K562 (cell line): ENCODE results near the gene NECTIN3. TPM values are rescaled to one million over a fixed set of nuclear protein-coding genes. Genes with fewer than 3 reads are reported as not detected.

Experiments used
- ATAC-seq: fragments of 200-7000 bp; cut with Tn5 transposase; 3 replicates; pipeline ENCODE4 v1.9.1; 2020; ENCODE audit warnings: moderate library complexity
- BruUV-seq: library from RNA; stranded (reverse); fragments of 400-500 nt; replicated peaks from 2 replicates; lab custom pipeline; 2021; lab: Mats Ljungman, UMichigan
- CTCF ChIA-PET: fragments of 300-600 bp; formaldehyde crosslinking; extraction: SDS; loops from one replicate; lab custom pipeline; 2021; ENCODE audit warnings: low intra/inter-chr PET ratio; lab: Yijun Ruan, JAX
- POLR2A ChIA-PET: fragments of 300-600, 350-650 bp; sonication (Branson Sonifier 250); formaldehyde crosslinking; extraction: SDS; loops from one replicate; lab custom pipeline; 2021; ENCODE audit warnings: antibody characterized with exemption, inconsistent platforms; lab: Yijun Ruan, JAX
- DNase-seq, 4 experiments: peaks; one replicate each; pipeline versions ENCODE4 v3.0.0 to v3.0.0-alpha.2; 2011 to 2018; ENCODE audit warnings: low spot score in 3 of 4, mixed read lengths in 3 of 4; ENCODE audit errors: extremely low read depth in 1 of 4
- FAIRE-seq: peaks from 2 replicates; lab custom pipeline; 2011; peaks lifted over from hg19 to GRCh38; lab: Jason Lieb, UNC
- H2AFZ ChIP-seq: 2 replicates; pipeline ENCODE4 v1.6.0; 2011; ENCODE audit warnings: low read depth, low read length, control low read depth, inconsistent platforms
- H3K27ac ChIP-seq: fragments of 200-600 bp; 3 replicates; pipeline ENCODE4 v1.8.0; 2011; ENCODE audit warnings: low read depth, mild to moderate bottlenecking, control low read depth, inconsistent platforms, low read length, moderate library complexity, mixed read lengths; ENCODE audit errors: extremely low read depth
- H3K27me3 ChIP-seq, 2 experiments: fragments of 300-600 bp in 1 of 2; 2 replicates in 1 of 2; 3 replicates in 1 of 2; pipeline versions ENCODE4 v1.6.0 to v1.8.0; 2011; ENCODE audit warnings: inconsistent platforms in 2 of 2, low read length in 2 of 2, mild to moderate bottlenecking in 1 of 2, mixed read lengths in 1 of 2, moderate library complexity in 1 of 2; ENCODE audit not compliant: control insufficient read depth in 2 of 2, insufficient read depth in 2 of 2
- H3K36me3 ChIP-seq: fragments of 300-600 bp; 3 replicates; pipeline ENCODE4 v1.8.0; 2011; ENCODE audit warnings: mild to moderate bottlenecking, low read length, inconsistent platforms; ENCODE audit not compliant: control insufficient read depth, insufficient read depth
- H3K4me1 ChIP-seq, 2 experiments: fragments of 200-600 bp in 1 of 2; replicated peaks in 1 of 2; 2 replicates in 1 of 2; 3 replicates in 1 of 2; pipeline versions ENCODE4 v1.5.1 to v1.8.0; 2011; ENCODE audit warnings: inconsistent platforms in 2 of 2, low read length in 2 of 2, mild to moderate bottlenecking in 1 of 2, mixed read lengths in 1 of 2, moderate library complexity in 1 of 2; ENCODE audit not compliant: control insufficient read depth in 2 of 2, insufficient read depth in 2 of 2
- H3K4me2 ChIP-seq: 2 replicates; pipeline ENCODE4 v1.6.1; 2011; ENCODE audit warnings: low read length, control low read depth, inconsistent platforms, mixed read lengths; ENCODE audit not compliant: insufficient read depth
- H3K4me3 ChIP-seq: fragments of 200-600 bp; sonication (generic), shearing (Covaris generic); 2 replicates; pipeline ENCODE4 v1.5.1; 2016; ENCODE audit warnings: control low read depth, inconsistent platforms
- H3K79me2 ChIP-seq: fragments of 200-600 bp; 3 replicates; pipeline ENCODE4 v1.8.0; 2011; ENCODE audit warnings: low read length, inconsistent platforms; ENCODE audit not compliant: control insufficient read depth, insufficient read depth
- H3K9ac ChIP-seq, 2 experiments: 2 replicates each; pipeline versions ENCODE4 v1.6.0 to v1.6.1; 2011; ENCODE audit warnings: low read depth in 2 of 2, low read length in 2 of 2, control low read depth in 1 of 2, inconsistent platforms in 1 of 2, mild to moderate bottlenecking in 1 of 2, mixed read lengths in 1 of 2; ENCODE audit not compliant: insufficient read depth in 1 of 2
- H3K9me1 ChIP-seq: one replicate; pipeline ENCODE4 v1.6.0; 2011; ENCODE audit warnings: inconsistent platforms, mild to moderate bottlenecking, low read length, moderate library complexity; ENCODE audit not compliant: control insufficient read depth, insufficient read depth
- H3K9me3 ChIP-seq: replicated peaks from 2 replicates; pipeline ENCODE4 v1.5.1; 2011; ENCODE audit warnings: low read depth, low read length, inconsistent platforms; ENCODE audit not compliant: control insufficient read depth, insufficient read depth
- H4K20me1 ChIP-seq: replicated peaks from 2 replicates; pipeline ENCODE4 v1.6.1; 2011; ENCODE audit warnings: low read length, inconsistent platforms, mixed read lengths; ENCODE audit not compliant: control insufficient read depth, insufficient read depth
- CHD1 ChIP-seq: fragments of 200-600 bp; sonication (generic); IDR thresholded peaks from one replicate; pipeline ENCODE4 v1.6.1; 2012; ENCODE audit warnings: mild to moderate bottlenecking, moderate library complexity, low read length, inconsistent platforms
- GATAD2B ChIP-seq: fragments of 450-650 bp; IDR thresholded peaks from 2 replicates; pipeline ENCODE4 v1.6.1; 2017; ENCODE audit warnings: mild to moderate bottlenecking, borderline replicate concordance
- KDM1A ChIP-seq, 2 experiments: fragments of 450-650 bp; IDR thresholded peaks; 2 replicates each; pipeline ENCODE4 v1.6.1; 2016; ENCODE audit warnings: mild to moderate bottlenecking in 2 of 2
- MCM7 ChIP-seq, 2 experiments: fragments of 450-650 bp; IDR thresholded peaks; 2 replicates each; pipeline ENCODE4 v1.6.1; 2016 to 2018
- NR4A1 ChIP-seq, 2 experiments: fragments of 250-450 bp in 1 of 2; fragments of 450-650 bp in 1 of 2; sonication (Bioruptor Pico) in 1 of 2; IDR thresholded peaks; 2 replicates each; pipeline versions ENCODE4 v1.4.0 to v1.6.1; 2016 to 2020; ENCODE audit warnings: mild to moderate bottlenecking in 2 of 2, missing compliant biosample characterization in 1 of 2, missing genetic modification characterization in 1 of 2, moderate library complexity in 1 of 2
- PCBP1 ChIP-seq: fragments of 200-400 bp; formaldehyde crosslinking; IDR thresholded peaks from 2 replicates; pipeline ENCODE4 v1.6.1; 2018; ENCODE audit warnings: mild to moderate bottlenecking, low read depth, low read length; ENCODE audit not compliant: poor library complexity, severe bottlenecking
- PHB ChIP-seq: fragments of 250-450 bp; sonication (Bioruptor Pico); IDR thresholded peaks from 2 replicates; pipeline ENCODE4 v1.5.0; 2021
- POLR3A ChIP-seq: IDR thresholded peaks from 2 replicates; pipeline ENCODE4 v1.6.1; 2011; ENCODE audit warnings: borderline replicate concordance, mild to moderate bottlenecking, moderate library complexity; ENCODE audit not compliant: insufficient read length, insufficient read depth; ENCODE audit errors: extremely low read depth
- TCF7 ChIP-seq: sonication (generic); IDR thresholded peaks from 2 replicates; pipeline ENCODE4 v1.6.1; 2016; ENCODE audit warnings: antibody characterized with exemption, borderline replicate concordance
- ZNF175 ChIP-seq: fragments of 200-800 bp; sonication (Bioruptor generic); IDR thresholded peaks from 2 replicates; pipeline ENCODE4 v1.6.1; 2016; ENCODE audit warnings: low read depth, mild to moderate bottlenecking, missing genetic modification characterization, missing compliant biosample characterization
- ZNF217 ChIP-seq: sonication (generic); formaldehyde crosslinking; IDR thresholded peaks from 2 replicates; pipeline ENCODE4 v1.8.0; 2022; ENCODE audit warnings: mild to moderate bottlenecking, missing genetic modification reagents
- ZNF224 ChIP-seq: sonication (generic); formaldehyde crosslinking; IDR thresholded peaks from 2 replicates; pipeline ENCODE4 v1.8.0; 2022; ENCODE audit warnings: mild to moderate bottlenecking, missing genetic modification reagents
- ZNF239 ChIP-seq: fragments of 250-450 bp; sonication (Bioruptor Pico); IDR thresholded peaks from 2 replicates; pipeline ENCODE4 v1.4.0; 2020; ENCODE audit warnings: mild to moderate bottlenecking
- ZNF551 ChIP-seq: fragments of 250-450 bp; sonication (Bioruptor Pico); IDR thresholded peaks from 2 replicates; pipeline ENCODE4 v1.5.0; 2021; ENCODE audit warnings: mild to moderate bottlenecking, moderate library complexity
- ZNF695 ChIP-seq: fragments of 450-650 bp; formaldehyde crosslinking; IDR thresholded peaks from 2 replicates; pipeline ENCODE4 v1.4.0; 2020; ENCODE audit warnings: mild to moderate bottlenecking, moderate library complexity
- ZNF764 ChIP-seq: fragments of 250-450 bp; sonication (Bioruptor Pico); IDR thresholded peaks from 2 replicates; pipeline ENCODE4 v1.4.0; 2020; ENCODE audit warnings: low read depth, mild to moderate bottlenecking, moderate library complexity
- in situ Hi-C: fragments of 300-500 bp; cut with MboI; formaldehyde crosslinking; loops from 4 replicates; pipeline ENCODE4 v1.15.0; 2018; ENCODE audit warnings: inconsistent platforms, mixed read lengths
- intact Hi-C: fragments of 100-400 bp; cut with micrococcal nuclease; formaldehyde crosslinking; loops from 2 replicates; pipeline ENCODE4 v1.14.2; 2022
- polyA plus RNA-seq, 8 experiments: library from polyadenylated mRNA; depleted of rRNA in 4 of 8; stranded (reverse) in 5 of 8; unstranded in 3 of 8; fragments of >200 nt; fragmentation: Nextera tagmentation in 2 of 8; fragmentation: Illumina TruSeq in 1 of 8; extraction: Ambion mirVana in 2 of 8; extraction: Trizol in 1 of 8; gene quantifications; 2 replicates each; pipeline versions ENCODE4 v1.2.1 to v1.2.3, GENCODE V29; 2011 to 2014; ENCODE audit warnings: inconsistent platforms in 1 of 8, missing spikeins in 1 of 8
- total RNA-seq, 7 experiments: library from RNA; depleted of rRNA in 6 of 7; stranded (reverse); fragments of >200 nt in 6 of 7; fragmentation: Illumina TruSeq in 2 of 7; extraction: Trizol in 2 of 7; gene quantifications; 2 replicates each; pipeline versions ENCODE4 v1.2.1 to v1.2.3, GENCODE V29; 2011 to 2021; ENCODE audit warnings: low replicate concordance in 1 of 7

Gene NECTIN3
- total and polyA plus RNA-seq, 9 of the 15 experiments (the other 6 are each of a cell fraction or from before 2014, with no cell fraction given), result 0.16 TPM; not detected in 8

DNA sequence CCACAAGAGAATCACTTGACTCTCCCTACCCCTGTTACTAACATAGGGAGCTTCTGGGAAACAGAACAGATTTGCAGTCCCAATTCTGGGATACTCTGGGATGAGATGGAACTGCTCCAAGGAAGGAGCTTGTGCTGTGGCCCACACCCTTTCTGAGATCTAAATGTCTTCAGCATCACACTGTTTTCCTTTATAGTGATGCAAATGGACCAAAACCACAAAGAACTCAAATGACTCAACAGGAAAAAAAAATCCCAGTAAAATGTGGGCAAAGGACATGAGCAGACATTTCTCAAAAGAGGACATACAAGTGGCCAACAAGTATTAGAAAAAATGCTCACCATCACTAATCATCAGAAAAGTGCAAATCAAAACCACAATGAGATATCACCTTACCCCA is 155.6 kb downstream of the NECTIN3 start:
- BruUV-seq, result no TSS peak
- no peak overlapping the region for H2AFZ ChIP-seq
- no peak overlapping the region for H3K4me2 ChIP-seq
- in situ Hi-C loops, result no loop called here
- no peaks in the 10 kb centered on the region for H3K9me1 ChIP-seq
- intact Hi-C loops, result no loop called here
- TF ChIP-seq MCM7 (IDR thresholded peaks at IDR 0.05), result no peak
- TF ChIP-seq CHD1, result no peak
- no peak for TF ChIP-seq ZNF217 (CRISPR knock-in tag)
- TF ChIP-seq ZNF239 (CRISPR knock-in tag), result no peak
- TF ChIP-seq KDM1A (IDR thresholded peaks at IDR 0.05), result no peak
- no peak for TF ChIP-seq NR4A1 (CRISPR knock-in tag; IDR thresholded peaks at IDR 0.05)
- TF ChIP-seq NR4A1 (tag; IDR thresholded peaks at IDR 0.05), result no peak
- no peak for TF ChIP-seq GATAD2B
- no peak for TF ChIP-seq ZNF175
- TF ChIP-seq ZNF224, result no peak
- TF ChIP-seq ZNF695, result no peak
- no peak for TF ChIP-seq PCBP1
- TF ChIP-seq ZNF551 (CRISPR knock-in tag), result no peak
- TF ChIP-seq ZNF764, result no peak
- TF ChIP-seq PHB (CRISPR knock-in tag), result no peak
- no peak for TF ChIP-seq TCF7
- TF ChIP-seq POLR3A, result no peak
- H3K9ac ChIP-seq, result no peak overlapping the region
- FAIRE-seq (no peak), DNase-seq (no peak), ATAC-seq (no peak)
- H3K27ac ChIP-seq, result no peak overlapping the region
- H3K4me3 ChIP-seq, result no peak overlapping the region
- H3K9me3 ChIP-seq, result no peaks in the 10 kb centered on the region
- ChIA-PET POLR2A (no interaction called here), CTCF (no interaction called here)
- H3K36me3 ChIP-seq, result no peaks in the 10 kb centered on the region
- H4K20me1 ChIP-seq, result no peaks in the 10 kb centered on the region
- no peaks in the 10 kb centered on the region for H3K27me3 ChIP-seq
- H3K4me1 ChIP-seq, result no peaks in the 10 kb centered on the region
- no peaks in the 10 kb centered on the region for H3K79me2 ChIP-seq
